AG09309 (cell line): ENCODE data around the gene DET1.

Experiments used
- DNase-seq: peaks from one replicate; pipeline ENCODE4 v3.0.0-alpha.2; 2010; ENCODE audit warnings: low read depth
- H3K4me3 ChIP-seq: 2 replicates; pipeline ENCODE4 v1.5.1; 2011; ENCODE audit warnings: mild to moderate bottlenecking, low read depth, low read length, moderate library complexity; ENCODE audit not compliant: control insufficient read depth
- CTCF ChIP-seq: IDR thresholded peaks from 2 replicates; pipeline ENCODE4 v1.5.1; 2011; ENCODE audit warnings: mild to moderate bottlenecking, low read depth, low read length, inconsistent platforms; ENCODE audit not compliant: insufficient read depth, control insufficient read depth; ENCODE audit errors: missing control alignments

The DET1 gene

DNA sequence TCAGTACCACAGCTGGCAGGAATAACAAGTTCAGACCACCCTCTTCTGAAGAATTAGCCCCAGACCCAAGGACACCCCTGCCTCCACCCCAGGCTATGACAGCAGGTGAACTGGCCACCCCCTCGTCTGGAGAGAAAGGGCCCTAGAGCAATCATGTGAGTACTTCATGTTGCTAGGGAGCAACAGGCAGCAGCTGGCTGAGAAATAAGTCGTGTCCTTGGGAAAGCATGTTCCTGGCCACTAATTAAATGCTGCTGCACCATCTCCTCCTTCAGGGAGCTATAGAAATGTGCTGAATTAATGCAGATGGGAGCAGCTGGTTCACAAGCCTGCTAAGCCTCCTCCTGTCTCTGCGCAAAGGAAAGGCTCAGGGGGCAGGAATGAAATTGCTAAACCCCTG, 47.5 kb downstream of the DET1 start:
- H3K4me3 ChIP-seq: no peak overlapping the region
- no peak for TF ChIP-seq CTCF
- no peak for DNase-seq

DNA sequence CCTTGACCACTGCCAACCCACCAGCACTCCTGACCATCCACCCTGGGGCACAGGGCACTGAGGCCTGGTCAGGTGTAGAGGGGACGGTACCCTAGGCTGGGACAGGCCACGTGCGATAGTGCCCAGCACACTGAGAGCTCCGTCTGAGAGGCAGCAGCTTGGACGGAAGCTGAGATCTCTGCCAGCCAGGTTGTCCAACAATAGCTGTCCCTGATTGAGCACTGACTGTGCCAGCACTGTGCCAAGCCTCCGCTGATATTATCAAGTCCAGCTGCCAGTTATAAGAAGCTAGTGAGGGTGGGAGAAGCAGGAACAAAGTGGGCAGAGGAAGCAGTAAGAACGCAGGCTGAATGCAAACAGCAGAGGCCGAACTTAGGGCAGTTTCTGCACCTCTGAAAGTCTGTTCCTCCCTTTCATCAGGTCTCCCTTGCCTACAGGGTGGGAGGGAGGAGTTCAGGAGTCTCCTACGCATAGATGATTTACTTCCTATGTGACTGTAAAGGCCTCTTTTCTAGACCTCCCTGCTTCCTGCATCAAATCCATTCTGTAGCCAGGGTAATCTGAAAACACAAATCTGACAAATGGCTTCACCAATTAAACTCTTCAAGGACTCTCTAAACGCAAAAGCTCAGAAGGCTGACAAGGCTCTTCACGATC, 49.2 kb downstream of the DET1 start:
- TF ChIP-seq CTCF: no peak
- DNase-seq: no peak

DNA sequence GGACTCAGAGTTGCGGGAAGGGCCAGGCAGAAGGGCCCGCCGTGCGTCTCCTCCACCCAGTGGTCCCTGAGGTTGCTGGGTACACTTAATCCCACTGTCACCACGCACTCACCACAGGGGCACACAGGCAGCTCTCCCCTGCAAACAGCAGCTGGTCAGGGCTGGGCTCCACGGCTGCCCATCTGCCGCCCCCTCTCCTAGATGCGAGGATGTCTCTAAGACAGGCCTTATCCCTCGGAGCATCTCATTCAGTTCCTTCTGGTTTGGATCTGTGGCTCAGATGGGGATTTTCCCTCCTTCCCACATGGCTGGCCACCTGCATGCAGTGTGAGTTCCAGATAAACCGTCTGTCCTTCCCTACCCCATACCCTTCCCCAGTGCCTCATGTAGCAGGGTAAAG, 52.6 kb downstream of the DET1 start:
- no peak overlapping the region for H3K4me3 ChIP-seq
- no peak for DNase-seq
- no peak for TF ChIP-seq CTCF

More for the DNA sequence above, 49.2 kb downstream of the DET1 start:
- no peak overlapping the region for H3K4me3 ChIP-seq

GRCh38 chr15:88491158-88491557, 55.3 kb downstream of the DET1 start:
- TF ChIP-seq CTCF: no peak
- no peak overlapping the region for H3K4me3 ChIP-seq
- DNase-seq: no peak

DNA sequence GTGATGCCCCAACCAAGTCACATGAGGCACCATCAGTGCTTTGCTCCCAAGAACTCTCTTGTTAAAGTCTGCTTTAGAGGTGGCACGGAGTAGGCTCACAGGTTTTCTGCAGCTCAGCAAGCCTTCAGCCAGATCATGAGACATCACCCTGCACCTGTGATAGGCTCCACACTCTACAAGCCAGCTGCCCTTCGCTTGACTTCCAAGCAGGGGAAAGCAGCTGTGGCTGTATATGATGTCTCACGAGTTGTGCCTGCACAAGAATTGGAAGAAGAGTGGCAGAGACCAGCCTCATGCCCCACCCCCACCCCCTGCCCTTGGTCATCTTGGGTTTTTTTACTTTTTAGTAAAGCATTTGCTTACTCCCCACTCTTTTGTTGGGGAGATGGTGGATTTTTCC, 56.4 kb downstream of the DET1 start:
- no peak for DNase-seq
- no peak overlapping the region for H3K4me3 ChIP-seq
- TF ChIP-seq CTCF: no peak

DNA sequence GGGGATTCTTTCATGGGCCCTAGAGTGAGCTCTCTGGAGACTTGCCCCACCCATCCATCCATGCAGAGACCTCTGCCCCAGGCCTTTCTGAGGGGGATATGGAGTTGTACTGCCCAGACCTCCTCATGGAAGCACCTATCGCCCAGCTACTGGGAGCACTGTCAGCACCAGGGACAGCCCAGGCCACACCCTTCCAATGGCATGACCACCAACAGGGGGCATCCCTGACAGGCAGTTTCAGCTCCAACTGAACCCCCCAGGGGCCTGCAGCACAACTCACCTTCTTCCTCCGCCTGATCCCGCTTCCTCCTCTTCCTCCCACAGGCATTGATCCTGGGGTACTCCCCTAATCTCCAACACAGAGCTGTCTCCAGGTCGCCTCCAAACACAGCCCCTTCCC, 57.2 kb downstream of the DET1 start:
- DNase-seq: no peak
- no peak for TF ChIP-seq CTCF
- no peak overlapping the region for H3K4me3 ChIP-seq

DNA sequence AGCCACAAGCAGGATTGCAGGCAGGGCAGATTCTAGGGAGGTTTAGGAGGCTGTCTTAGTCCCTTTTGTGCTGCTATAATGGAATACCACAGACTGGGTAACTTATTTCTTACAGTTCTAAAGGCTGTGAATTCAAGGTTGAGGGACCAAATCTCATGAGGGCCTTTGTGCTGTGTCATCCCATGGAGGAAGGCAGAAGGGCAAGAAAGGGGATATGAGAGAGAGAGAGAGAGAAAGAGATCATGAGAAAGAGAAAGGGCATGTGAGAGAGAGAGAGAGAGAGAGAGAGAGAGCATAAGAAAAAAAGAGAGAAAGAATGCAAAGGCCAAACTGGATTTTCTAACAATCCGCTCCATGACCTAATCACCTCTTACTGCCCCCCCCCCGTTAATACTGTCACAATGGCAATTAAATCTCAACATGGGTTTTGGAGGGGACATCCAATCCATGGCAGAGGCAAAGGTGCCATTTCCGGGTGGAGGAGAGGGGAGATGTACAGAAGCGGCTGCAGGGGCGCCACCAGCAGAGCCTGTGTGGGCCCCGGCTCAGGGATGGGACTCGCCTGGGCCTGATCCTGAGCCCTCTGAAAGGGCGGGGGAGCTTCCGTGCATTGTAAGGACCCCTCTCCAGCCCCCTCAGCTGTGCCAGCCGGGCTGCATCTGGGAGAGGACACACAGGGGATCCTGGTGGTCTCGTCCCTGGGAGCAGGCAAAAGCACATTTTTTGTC, 58.5 kb downstream of the DET1 start:
- no peak overlapping the region for H3K4me3 ChIP-seq
- TF ChIP-seq CTCF: no peak
- DNase-seq: no peak
